Stimulated activated CD4-positive, alpha-beta T cell treated with anti-CD3 and anti-CD28 coated beads, Interleukin-1b, Interleukin-23, amount 100 ng/mL, for 4 hours (primary cell): ENCODE data around the gene PRKAG3.
"Not testable (repeated sequence)": the region's sequence is repeated elsewhere in the genome, so short reads cannot be mapped to it uniquely, and the experiment has no call there.

ENCODE experiments used
- DNase-seq, 2 donors: peaks; one replicate each; pipeline ENCODE4 v3.0.0-alpha.2; 2020; ENCODE audit warnings: low read depth in 2 of 2

Gene PRKAG3

GRCh38 chr2:218863021-218863520, 31.5 kb upstream of the PRKAG3 start:
- DNase-seq = no peak

GRCh38 chr2:218861645-218862318, 30.2 kb upstream of the PRKAG3 start:
- DNase-seq = no peak

GRCh38 chr2:218860950-218861381, 29.4 kb upstream of the PRKAG3 start:
- DNase-seq = no peak

GRCh38 chr2:218859988-218860831, 28.6 kb upstream of the PRKAG3 start:
- DNase-seq = no peak

- no peak for DNase-seq
Measured at GRCh38 chr2:218859556-218859987, 28.0 kb upstream of the PRKAG3 start, which contains the start of gene WNT6. TSS of gene WNT6 (plus strand) at chr2:218859805. CDS start at chr2:218860038, 233 bp downstream.

GRCh38 chr2:218858671-218859555, 27.3 kb upstream of the PRKAG3 start:
- DNase-seq = no peak

GRCh38 chr2:218858138-218858445, 26.5 kb upstream of the PRKAG3 start:
- DNase-seq = no peak

GRCh38 chr2:218857371-218858137, 26.0 kb upstream of the PRKAG3 start:
- DNase-seq = no peak

- DNase-seq = no peak
Measured at GRCh38 chr2:218856896-218857243, 25.3 kb upstream of the PRKAG3 start.

GRCh38 chr2:218856167-218856895, 24.7 kb upstream of the PRKAG3 start:
- DNase-seq = no peak

- no peak for DNase-seq
Measured at GRCh38 chr2:218855305-218856166, 23.9 kb upstream of the PRKAG3 start.

GRCh38 chr2:218854860-218855259, 23.3 kb upstream of the PRKAG3 start:
- DNase-seq = no peak

GRCh38 chr2:218853766-218854165, 22.2 kb upstream of the PRKAG3 start:
- DNase-seq = no peak

GRCh38 chr2:218852911-218853667, 21.5 kb upstream of the PRKAG3 start:
- DNase-seq = peak; percentile 63

GRCh38 chr2:218851286-218851685, 19.7 kb upstream of the PRKAG3 start:
- no peak for DNase-seq

GRCh38 chr2:218850796-218851195, 19.2 kb upstream of the PRKAG3 start:
- no peak for DNase-seq

- no peak for DNase-seq
Measured at GRCh38 chr2:218849721-218850120, 18.1 kb upstream of the PRKAG3 start.

GRCh38 chr2:218846963-218847362, 15.4 kb upstream of the PRKAG3 start:
- DNase-seq = not testable (repeated sequence)

- DNase-seq = not testable (repeated sequence)
Measured at GRCh38 chr2:218844334-218844733, 12.7 kb upstream of the PRKAG3 start.
